Sigmoid colon (tissue), 7 donors: ENCODE results near the gene HNRNPK. TPM values are rescaled to one million over a fixed set of nuclear protein-coding genes. Genes with fewer than 3 reads are reported as not detected.

Experiments
- DNase-seq: peaks from one replicate; pipeline ENCODE4 v3.0.0-alpha.2; 2019
- H3K27ac ChIP-seq, 4 donors: fragments of 200-600 bp; sonication (generic); one replicate each; pipeline ENCODE4 v1.5.1; 2016 to 2019; ENCODE audit warnings: mild to moderate bottlenecking in 1 of 4
- H3K27me3 ChIP-seq, 3 donors: fragments of 200-600 bp; sonication (generic); one replicate each; pipeline ENCODE4 v1.5.1; 2019; ENCODE audit warnings: mild to moderate bottlenecking in 1 of 3
- H3K36me3 ChIP-seq, 4 donors: fragments of 200-600 bp; sonication (generic); one replicate each; pipeline ENCODE4 v1.5.1; 2016 to 2019
- H3K4me1 ChIP-seq, 4 donors: fragments of 200-600 bp; sonication (generic); one replicate each; pipeline ENCODE4 v1.5.1; 2017 to 2019
- H3K4me3 ChIP-seq, 4 donors: fragments of 200-600 bp; sonication (generic); one replicate each; pipeline ENCODE4 v1.5.1; 2017 to 2019; ENCODE audit warnings: mild to moderate bottlenecking in 2 of 4, moderate library complexity in 1 of 4
- H3K9me3 ChIP-seq, 4 donors: fragments of 200-600 bp in 3 of 4; sonication (generic) in 3 of 4; one replicate each; pipeline versions ENCODE4 v1.5.1 to v1.6.1; 2013 to 2019
- CTCF ChIP-seq, 4 experiments: fragments of 450-650 bp in 3 of 4; fragments of 200-600 bp in 1 of 4; IDR thresholded peaks; one replicate each; pipeline ENCODE4 v1.5.1; 2016 to 2019; ENCODE audit warnings: antibody characterized with exemption in 4 of 4, mild to moderate bottlenecking in 3 of 4, moderate library complexity in 2 of 4
- EP300 ChIP-seq, 4 donors: sonication (generic); formaldehyde crosslinking; IDR thresholded peaks; one replicate each; pipeline ENCODE4 v1.6.1; 2017; ENCODE audit warnings: antibody characterized with exemption in 4 of 4
- POLR2A ChIP-seq, 2 donors: fragments of 450-650 bp; IDR thresholded peaks; one replicate each; pipeline ENCODE4 v1.6.1; 2016; ENCODE audit warnings: antibody characterized with exemption in 2 of 2, mild to moderate bottlenecking in 2 of 2, moderate library complexity in 2 of 2
- POLR2AphosphoS5 ChIP-seq, 4 donors: sonication (generic); formaldehyde crosslinking; IDR thresholded peaks; one replicate each; pipeline ENCODE4 v1.6.1; 2017; ENCODE audit warnings: antibody characterized with exemption in 4 of 4
- WGBS, 2 donors: extraction: QIAGEN DNeasy Blood & Tissue Kit; methylation state at CpG; one replicate each; pipeline ENCODE4 v1.1.7; 2013; 5-methylcytosine and 5-hydroxymethylcytosine counted together
- intact Hi-C: fragments of 100-400 bp; cut with DNase I; formaldehyde crosslinking; loops from one replicate; pipeline ENCODE4 v1.15.1; 2023
- polyA plus RNA-seq, 3 donors: library from polyadenylated mRNA; stranded (reverse); fragments of 200-250 nt; gene quantifications; one replicate each; pipeline ENCODE4 v1.2.3, GENCODE V29; 2013
- total RNA-seq, 4 donors: library from RNA; depleted of rRNA; stranded (reverse); fragments of >200 nt; gene quantifications; one replicate each; pipeline ENCODE4 v1.1.0, GENCODE V29; 2016
- donor health status: healthy with polysubstance abuse.
- donor health status: Bipolar disorder and iron deficiency.
- donor health status: healthy.

The HNRNPK gene
- total and polyA plus RNA-seq, 7 donors: 237 to 448 (median 364) TPM

GRCh38 chr9:83936523-83936922 is 43.5 kb downstream of the HNRNPK start:
- Histone ChIP-seq H3K36me3 (peaks cover 0 to 30% (median 10%) of the 10 kb centered on the region in 4 donors), H3K4me1 (peaks cover 0 to 10% (median 4%) of the 10 kb centered on the region in 4 donors), H3K27ac (no peak overlapping the region), H3K9me3 (no peaks in the 10 kb centered on the region), H3K4me3 (no peak overlapping the region), H3K27me3 (no peaks in the 10 kb centered on the region)
- 83 to 94% methylated on average over 6 of the region's 6 CpGs for WGBS, 2 donors
- TF ChIP-seq EP300 (IDR thresholded peaks at IDR 0.05) (no peak), POLR2AphosphoS5 (IDR thresholded peaks at IDR 0.05) (no peak), POLR2A (IDR thresholded peaks at IDR 0.05) (no peak), CTCF (IDR thresholded peaks at IDR 0.05) (no peak)
- no peak for DNase-seq
- intact Hi-C loops: loop anchor here (5.0 kb wide), 2 partner anchors 236 to 381 kb away; no protein-coding TSS in a partner anchor

- Histone ChIP-seq H3K4me3 (no peak overlapping the region), H3K9me3 (no peaks in the 10 kb centered on the region), H3K4me1 (peaks cover 0 to 10% (median 4%) of the 10 kb centered on the region in 4 donors), H3K36me3 (peaks cover 0 to 19% (median 8%) of the 10 kb centered on the region in 4 donors), H3K27me3 (no peaks in the 10 kb centered on the region), H3K27ac (no peak overlapping the region)
- TF ChIP-seq EP300 (IDR thresholded peaks at IDR 0.05): no peak
- no peak for TF ChIP-seq POLR2A (IDR thresholded peaks at IDR 0.05)
- no peak for TF ChIP-seq CTCF (IDR thresholded peaks at IDR 0.05)
- no peak for TF ChIP-seq POLR2AphosphoS5 (IDR thresholded peaks at IDR 0.05)
- DNase-seq: no peak
- 84 to 88% methylated on average over 3 of the region's 3 CpGs for WGBS, 2 donors
- intact Hi-C loops: loop anchor here (5.0 kb wide), 2 partner anchors 237 to 382 kb away; no protein-coding TSS in a partner anchor
These were observed 44.6 kb downstream of the HNRNPK start for GRCh38 chr9:83935276-83935935.

- peaks cover 0 to 10% (median 4%) of the 10 kb centered on the region in 4 donors for H3K4me1 ChIP-seq
- H3K36me3 ChIP-seq: peaks cover 0 to 12% (median 8%) of the 10 kb centered on the region in 4 donors
- H3K27ac ChIP-seq: no peak overlapping the region
- intact Hi-C loops: loop anchor here (5.0 kb wide), 2 partner anchors 238 to 383 kb away; no protein-coding TSS in a partner anchor
- TF ChIP-seq EP300 (IDR thresholded peaks at IDR 0.05) (no peak), CTCF (IDR thresholded peaks at IDR 0.05) (no peak), POLR2AphosphoS5 (IDR thresholded peaks at IDR 0.05) (no peak), POLR2A (IDR thresholded peaks at IDR 0.05) (no peak)
- 60 to 75% methylated on average over 5 of the region's 5 CpGs for WGBS, 2 donors
- no peak for DNase-seq
- no peaks in the 10 kb centered on the region for H3K27me3 ChIP-seq
- H3K4me3 ChIP-seq: no peak overlapping the region
- H3K9me3 ChIP-seq: no peaks in the 10 kb centered on the region
These were observed 45.3 kb downstream of the HNRNPK start for GRCh38 chr9:83934569-83935275.

GRCh38 chr9:83933790-83934189 is 46.2 kb downstream of the HNRNPK start:
- Histone ChIP-seq H3K27me3 (no peaks in the 10 kb centered on the region), H3K36me3 (peaks cover 0 to 4% (median 2%) of the 10 kb centered on the region in 4 donors), H3K9me3 (no peaks in the 10 kb centered on the region), H3K4me1 (peaks cover 0 to 10% (median 4%) of the 10 kb centered on the region in 4 donors), H3K27ac (no peak overlapping the region), H3K4me3 (no peak overlapping the region)
- intact Hi-C loops: no loop called here
- peak; percentile 71 for DNase-seq
- peak in 1 of 4 donors; percentile 17 for TF ChIP-seq POLR2AphosphoS5 (IDR thresholded peaks at IDR 0.05)
- TF ChIP-seq EP300 (IDR thresholded peaks at IDR 0.05): no peak
- WGBS, 2 donors: 90 to 93% methylated on average over 3 of the region's 3 CpGs

GRCh38 chr9:83932851-83933250 is 47.2 kb downstream of the HNRNPK start:
- WGBS, 2 donors: 86 to 92% methylated on average over 5 of the region's 5 CpGs
- intact Hi-C loops: no loop called here

More at GRCh38 chr9:83932851-83933250, 47.2 kb downstream of the HNRNPK start:
- no peak overlapping the region for H3K4me3 ChIP-seq
- TF ChIP-seq POLR2A (IDR thresholded peaks at IDR 0.05) (no peak), POLR2AphosphoS5 (IDR thresholded peaks at IDR 0.05) (no peak), EP300 (IDR thresholded peaks at IDR 0.05) (no peak), CTCF (IDR thresholded peaks at IDR 0.05) (no peak)
- DNase-seq: no peak
- no peaks in the 10 kb centered on the region for H3K9me3 ChIP-seq
- H3K4me1 ChIP-seq: peaks cover 0 to 10% (median 4%) of the 10 kb centered on the region in 4 donors
- no peaks in the 10 kb centered on the region for H3K36me3 ChIP-seq
- H3K27me3 ChIP-seq: no peaks in the 10 kb centered on the region
- no peak overlapping the region for H3K27ac ChIP-seq
